Right lobe of liver (tissue), 4 donors: Measurements from ENCODE around the gene LRRK2.

Experiments
- CTCF ChIP-seq, 4 donors: fragments of 200-600 bp in 3 of 4; fragments of 450-650 bp in 1 of 4; IDR thresholded peaks; one replicate each; pipeline versions ENCODE4 v1.5.1 to v1.8.0; 2016 to 2022; ENCODE audit warnings: antibody characterized with exemption in 4 of 4, mild to moderate bottlenecking in 2 of 4
- POLR2A ChIP-seq: fragments of 450-650 bp; IDR thresholded peaks from one replicate; pipeline ENCODE4 v1.6.1; 2017; ENCODE audit warnings: antibody characterized with exemption, mild to moderate bottlenecking
- donor health status: DM: no; HTN: no; CAD: no.
- donor health status: DM: no; HTN: no; CAD: no.
- donor health status: DM: no; HTN: yes; CAD: no.

GRCh38 chr12:40207551-40207950, 17.2 kb upstream of the LRRK2 start:
- no peak for TF ChIP-seq CTCF (IDR thresholded peaks at IDR 0.05)
- no peak for TF ChIP-seq POLR2A
